Endothelial cell of umbilical vein (primary cell): Measurements from ENCODE around the gene SLC4A11. TPM values are rescaled to one million over a fixed set of nuclear protein-coding genes. Genes with fewer than 3 reads are reported as not detected.

Experiments
- BruUV-seq: library from RNA; stranded (reverse); fragments of 400-500 nt; replicated peaks from 2 replicates; lab custom pipeline; 2021; lab: Mats Ljungman, UMichigan
- CTCF ChIA-PET: fragments of 300-600, 350-600 bp; sonication (Branson Sonifier 250); formaldehyde crosslinking; loops from one replicate; lab custom pipeline; 2021; ENCODE audit warnings: antibody characterized with exemption, inconsistent platforms; lab: Charles Lee
- POLR2A ChIA-PET: fragments of 300-600, 350-600 bp; sonication (Branson Sonifier 250); formaldehyde crosslinking; loops from one replicate; lab custom pipeline; 2021; ENCODE audit warnings: antibody characterized with exemption, inconsistent platforms; lab: Charles Lee
- DNase-seq: peaks from one replicate; pipeline ENCODE4 v3.0.0-alpha.2; 2011; ENCODE audit warnings: low read depth, low spot score
- FAIRE-seq: peaks from 2 replicates; lab custom pipeline; 2011; peaks lifted over from hg19 to GRCh38; lab: Jason Lieb, UNC
- H2AFZ ChIP-seq: 2 replicates; pipeline ENCODE4 v1.6.0; 2012; ENCODE audit warnings: low read depth, low read length, control low read depth, inconsistent platforms
- H3K27ac ChIP-seq: 2 replicates; pipeline ENCODE4 v1.5.1; 2011; ENCODE audit warnings: low read depth, mild to moderate bottlenecking, control low read depth, low read length, moderate library complexity; ENCODE audit not compliant: insufficient read depth
- H3K27me3 ChIP-seq, 2 experiments: 2 replicates each; pipeline versions ENCODE4 v1.6.0 to v1.6.1; 2011; ENCODE audit warnings: low read length in 2 of 2, mixed read lengths in 1 of 2; ENCODE audit not compliant: control insufficient read depth in 2 of 2, insufficient read depth in 2 of 2
- H3K36me3 ChIP-seq, 2 experiments: 2 replicates in 1 of 2; 3 replicates in 1 of 2; pipeline ENCODE4 v1.5.1; 2011; ENCODE audit warnings: low read length in 2 of 2, mild to moderate bottlenecking in 1 of 2, moderate library complexity in 1 of 2; ENCODE audit not compliant: control insufficient read depth in 2 of 2, insufficient read depth in 2 of 2; ENCODE audit errors: extremely low read depth in 1 of 2
- H3K4me1 ChIP-seq: 3 replicates; pipeline ENCODE4 v1.5.1; 2011; ENCODE audit warnings: mild to moderate bottlenecking, low read length; ENCODE audit not compliant: control insufficient read depth, insufficient read depth; ENCODE audit errors: extremely low read depth
- H3K4me2 ChIP-seq: 2 replicates; pipeline ENCODE4 v1.6.1; 2011; ENCODE audit warnings: low read length, control low read depth, mixed read lengths; ENCODE audit not compliant: insufficient read depth
- H3K4me3 ChIP-seq, 3 experiments: fragments of 200-600 bp in 1 of 3; sonication (generic), shearing (Covaris generic) in 1 of 3; replicated peaks in 1 of 3; 2 replicates each; pipeline ENCODE4 v1.5.1; 2011 to 2016; ENCODE audit warnings: control low read depth in 3 of 3, low read length in 3 of 3, mild to moderate bottlenecking in 2 of 3, inconsistent platforms in 1 of 3, low read depth in 1 of 3, moderate library complexity in 1 of 3; ENCODE audit not compliant: insufficient read depth in 1 of 3
- H3K79me2 ChIP-seq: 2 replicates; pipeline ENCODE4 v1.6.0; 2012; ENCODE audit warnings: low read length, inconsistent platforms; ENCODE audit not compliant: control insufficient read depth, insufficient read depth
- H3K9ac ChIP-seq: replicated peaks from 2 replicates; pipeline ENCODE3; 2011; ENCODE audit warnings: low read length, control low read depth; ENCODE audit not compliant: insufficient read depth; ENCODE audit errors: extremely low read depth
- H3K9me1 ChIP-seq: replicated peaks from 3 replicates; pipeline ENCODE4 v1.6.0; 2011; ENCODE audit warnings: mild to moderate bottlenecking, low read length; ENCODE audit not compliant: control insufficient read depth, insufficient read depth; ENCODE audit errors: extremely low read depth
- H3K9me3 ChIP-seq: replicated peaks from 2 replicates; pipeline ENCODE4 v1.5.1; 2012; ENCODE audit warnings: low read length, inconsistent platforms; ENCODE audit not compliant: control insufficient read depth, insufficient read depth
- H4K20me1 ChIP-seq: replicated peaks from 2 replicates; pipeline ENCODE3; 2011; ENCODE audit warnings: mild to moderate bottlenecking, low read length; ENCODE audit not compliant: control insufficient read depth, insufficient read depth; ENCODE audit errors: extremely low read depth
- CTCF ChIP-seq, 2 donors: IDR thresholded peaks; 1 replicate in 1 of 2; 2 replicates in 1 of 2; pipeline ENCODE4 v1.5.1; 2011; ENCODE audit warnings: low read length in 2 of 2, mild to moderate bottlenecking in 2 of 2, moderate library complexity in 2 of 2, control low read depth in 1 of 2, inconsistent platforms in 1 of 2, low read depth in 1 of 2; ENCODE audit not compliant: insufficient read depth in 1 of 2; ENCODE audit errors: extremely low read depth in 1 of 2
- EZH2 ChIP-seq: IDR thresholded peaks from 2 replicates; pipeline ENCODE4 v1.6.1; 2012; ENCODE audit warnings: borderline replicate concordance, low read depth, mild to moderate bottlenecking, moderate library complexity, low read length, inconsistent platforms; ENCODE audit not compliant: severe bottlenecking
- FOS ChIP-seq: IDR thresholded peaks from 2 replicates; pipeline ENCODE4 v1.6.1; 2011; ENCODE audit warnings: mild to moderate bottlenecking, low read length, moderate library complexity, borderline replicate concordance; ENCODE audit not compliant: insufficient read depth
- GATA2 ChIP-seq: IDR thresholded peaks from 2 replicates; pipeline ENCODE4 v1.7.0; 2011; ENCODE audit warnings: low read depth, mild to moderate bottlenecking, moderate library complexity, mixed read lengths, low read length; ENCODE audit not compliant: insufficient read length, insufficient read depth
- JUN ChIP-seq: IDR thresholded peaks from 2 replicates; pipeline ENCODE4 v1.6.1; 2011; ENCODE audit warnings: borderline replicate concordance, low read depth; ENCODE audit not compliant: insufficient read length, insufficient read depth
- MAX ChIP-seq: IDR thresholded peaks from 2 replicates; pipeline ENCODE4 v1.6.1; 2011; ENCODE audit not compliant: insufficient read depth, insufficient read length
- MYC ChIP-seq: IDR thresholded peaks from one replicate; pipeline ENCODE4 v1.6.1; 2011; ENCODE audit warnings: mild to moderate bottlenecking, low read depth, low read length
- POLR2A ChIP-seq: IDR thresholded peaks from 2 replicates; pipeline ENCODE4 v1.6.1; 2012; ENCODE audit warnings: low read depth, mild to moderate bottlenecking, control low read depth, low read length
- POLR2AphosphoS5 ChIP-seq: IDR thresholded peaks from 2 replicates; pipeline ENCODE4 v1.6.1; 2012; ENCODE audit warnings: low read depth, mild to moderate bottlenecking, control low read depth, low read length, moderate library complexity; ENCODE audit not compliant: insufficient read depth
- dilution Hi-C: fragments of 300-500 bp; cut with MboI; formaldehyde crosslinking; loops from one replicate; pipeline ENCODE4 v1.15.0; 2019; ENCODE audit warnings: low sequenced_read_pairs; ENCODE audit not compliant: extremely low pct_ligation_motif_present
- intact Hi-C: fragments of 100-400 bp; cut with micrococcal nuclease; formaldehyde crosslinking; loops from one replicate; pipeline ENCODE4 v1.10.0; 2022
- polyA plus RNA-seq, 4 experiments: library from polyadenylated mRNA; depleted of rRNA in 3 of 4; stranded (reverse) in 3 of 4; unstranded in 1 of 4; fragments of >200 nt; gene quantifications; 2 replicates each; pipeline versions ENCODE4 v1.2.1 to v1.2.3, GENCODE V29; 2011 to 2012; ENCODE audit warnings: missing spikeins in 1 of 4
- total RNA-seq: library from RNA; stranded (reverse); gene quantifications from 2 replicates; pipeline ENCODE4 v1.2.3, GENCODE V29; 2021

Gene SLC4A11
- total and polyA plus RNA-seq, 2 donors (not counting 3 experiments of a cell fraction or from before 2014, with no cell fraction given): 5.7 to 10.2 TPM

- Histone ChIP-seq H3K4me3 (no peak overlapping the region), H3K27me3 (no peaks in the 10 kb centered on the region), H3K79me2 (no peaks in the 10 kb centered on the region), H3K4me2 (no peak overlapping the region), H3K9me3 (no peaks in the 10 kb centered on the region), H4K20me1 (no peaks in the 10 kb centered on the region), H3K9me1 (no peaks in the 10 kb centered on the region), H3K4me1 (no peaks in the 10 kb centered on the region), H3K27ac (no peak overlapping the region), H3K36me3 (peaks cover 6 to 22% of the 10 kb centered on the region in 2 experiments), H2AFZ (no peak overlapping the region), H3K9ac (no peak overlapping the region)
- no TSS peak for BruUV-seq
- DNase-seq (no peak), FAIRE-seq (no peak)
- intact Hi-C loops: no loop called here
- ChIA-PET CTCF (interaction anchor here (1.4 kb wide), 2 partner anchors 10 to 18 kb away, joined by 6 to 7 read pairs; no protein-coding TSS in a partner anchor), POLR2A (no interaction called here)
- dilution Hi-C loops: no loop called here
- no peak for TF ChIP-seq POLR2AphosphoS5
- no peak for TF ChIP-seq EZH2
- no peak for TF ChIP-seq POLR2A
These were observed 19.4 kb upstream of the SLC4A11 start for GRCh38 chr20:3258429-3258828.

- H3K27me3 ChIP-seq: no peaks in the 10 kb centered on the region
- DNase-seq: no peak
- H4K20me1 ChIP-seq: no peaks in the 10 kb centered on the region
- no peak for FAIRE-seq
- dilution Hi-C loops: no loop called here
- ChIA-PET CTCF (no interaction called here), POLR2A (no interaction called here)
- TF ChIP-seq POLR2AphosphoS5 (no peak), JUN (no peak), POLR2A (no peak), MAX (no peak), GATA2 (no peak), CTCF (IDR thresholded peaks at IDR 0.05; ENCODE audit: extremely low read depth in 1 of 2, insufficient read depth in 1 of 2, low read depth in 1 of 2, low read length in 2 of 2) (no peak), EZH2 (no peak), FOS (no peak), MYC (no peak)
- no peak overlapping the region for H3K4me3 ChIP-seq
- no peaks in the 10 kb centered on the region for H3K9me1 ChIP-seq
- H3K4me1 ChIP-seq: no peaks in the 10 kb centered on the region
- no peak overlapping the region for H3K9ac ChIP-seq
- no peaks in the 10 kb centered on the region for H3K9me3 ChIP-seq
- H3K4me2 ChIP-seq: no peak overlapping the region
- intact Hi-C loops: no loop called here
- peaks cover 7 to 26% of the 10 kb centered on the region in 2 experiments for H3K36me3 ChIP-seq
- no peak overlapping the region for H2AFZ ChIP-seq
- no peaks in the 10 kb centered on the region for H3K79me2 ChIP-seq
- no peak overlapping the region for H3K27ac ChIP-seq
- BruUV-seq: no TSS peak
These were observed 16.7 kb upstream of the SLC4A11 start for GRCh38 chr20:3255728-3256127.
